Skin epidermis (tissue), 12 donors: ENCODE results near the gene SERPINA5.
"Not testable (repeated sequence)": the region's sequence is repeated elsewhere in the genome, so short reads cannot be mapped to it uniquely, and the experiment has no call there.

Source experiments
- H3K27ac ChIP-seq, 21 experiments: fragments of 200-600 bp; sonication (generic) in 11 of 21; one replicate each; pipeline ENCODE4 v1.5.0; 2020; ENCODE audit warnings: mild to moderate bottlenecking in 3 of 21, inconsistent platforms in 2 of 21, moderate library complexity in 2 of 21
- H3K4me3 ChIP-seq, 7 experiments: fragments of 200-600 bp; sonication (generic) in 2 of 7; one replicate each; pipeline ENCODE4 v1.5.0; 2020; ENCODE audit warnings: inconsistent platforms in 2 of 7, mild to moderate bottlenecking in 2 of 7, moderate library complexity in 1 of 7

The SERPINA5 gene

GRCh38 chr14:94617988-94618822 is 37.0 kb downstream of the SERPINA5 start:
- no peak overlapping the region for H3K4me3 ChIP-seq
- H3K27ac ChIP-seq: no peak overlapping the region

DNA sequence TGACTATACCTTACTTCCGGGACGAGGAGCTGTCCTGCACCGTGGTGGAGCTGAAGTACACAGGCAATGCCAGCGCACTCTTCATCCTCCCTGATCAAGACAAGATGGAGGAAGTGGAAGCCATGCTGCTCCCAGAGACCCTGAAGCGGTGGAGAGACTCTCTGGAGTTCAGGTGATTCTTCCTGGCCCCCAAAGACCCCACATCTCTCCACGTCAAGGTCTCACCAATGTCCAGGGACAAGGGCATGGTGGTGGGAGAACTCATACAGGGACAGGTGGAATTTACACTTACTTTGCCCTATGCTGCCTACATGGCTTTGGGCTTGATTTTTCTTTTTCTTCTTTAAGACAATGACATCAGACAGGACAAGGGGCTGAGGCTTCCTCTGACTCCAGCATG is 38.1 kb downstream of the SERPINA5 start:
- Histone ChIP-seq H3K4me3 (no peak overlapping the region), H3K27ac (no peak overlapping the region)

GRCh38 chr14:94620597-94620996 is 39.4 kb downstream of the SERPINA5 start:
- Histone ChIP-seq H3K27ac (no peak overlapping the region), H3K4me3 (no peak overlapping the region)

DNA sequence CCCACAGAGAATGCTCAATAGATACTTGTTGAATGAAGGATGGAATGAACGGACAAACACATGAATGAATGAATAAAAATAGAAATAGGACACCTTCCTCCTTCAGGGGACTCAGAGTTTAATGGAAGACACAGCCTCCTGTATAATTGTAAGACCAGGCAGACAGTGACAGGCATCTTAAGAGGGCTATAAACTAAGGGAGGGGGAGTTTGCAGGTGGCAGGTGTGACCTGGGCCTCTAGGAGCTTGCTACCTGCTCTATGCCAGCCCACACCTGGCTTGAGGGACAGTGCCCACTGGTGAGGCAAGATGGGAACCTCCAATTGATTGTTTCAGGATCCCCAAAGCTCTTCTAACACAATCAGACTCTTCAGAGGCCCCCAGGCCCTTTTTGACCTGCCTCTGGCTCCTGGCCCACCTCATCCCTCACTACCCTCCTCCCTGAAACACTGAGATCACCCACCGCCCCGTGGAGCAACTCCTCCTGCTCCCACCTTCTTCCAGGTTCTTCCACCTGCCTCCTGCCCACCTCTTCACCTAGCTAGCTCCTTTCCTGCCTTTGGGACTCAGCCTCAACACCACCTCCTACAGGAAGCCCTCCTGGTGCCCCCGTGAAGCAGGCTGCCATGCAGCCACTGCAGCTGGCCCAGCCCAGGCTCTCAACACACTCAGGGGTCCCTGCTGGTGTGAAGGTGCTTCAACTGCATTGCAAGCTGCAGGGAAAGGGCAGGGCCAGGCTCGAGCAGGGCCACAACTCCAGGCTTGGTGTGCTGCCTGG is 40.3 kb downstream of the SERPINA5 start:
- H3K27ac ChIP-seq: no peak overlapping the region
- no peak overlapping the region for H3K4me3 ChIP-seq

GRCh38 chr14:94622653-94623421 is 41.6 kb downstream of the SERPINA5 start:
- H3K27ac ChIP-seq: no peak overlapping the region
- H3K4me3 ChIP-seq: no peak overlapping the region

GRCh38 chr14:94623422-94623809 is 42.2 kb downstream of the SERPINA5 start:
- H3K27ac ChIP-seq: no peak overlapping the region

DNA sequence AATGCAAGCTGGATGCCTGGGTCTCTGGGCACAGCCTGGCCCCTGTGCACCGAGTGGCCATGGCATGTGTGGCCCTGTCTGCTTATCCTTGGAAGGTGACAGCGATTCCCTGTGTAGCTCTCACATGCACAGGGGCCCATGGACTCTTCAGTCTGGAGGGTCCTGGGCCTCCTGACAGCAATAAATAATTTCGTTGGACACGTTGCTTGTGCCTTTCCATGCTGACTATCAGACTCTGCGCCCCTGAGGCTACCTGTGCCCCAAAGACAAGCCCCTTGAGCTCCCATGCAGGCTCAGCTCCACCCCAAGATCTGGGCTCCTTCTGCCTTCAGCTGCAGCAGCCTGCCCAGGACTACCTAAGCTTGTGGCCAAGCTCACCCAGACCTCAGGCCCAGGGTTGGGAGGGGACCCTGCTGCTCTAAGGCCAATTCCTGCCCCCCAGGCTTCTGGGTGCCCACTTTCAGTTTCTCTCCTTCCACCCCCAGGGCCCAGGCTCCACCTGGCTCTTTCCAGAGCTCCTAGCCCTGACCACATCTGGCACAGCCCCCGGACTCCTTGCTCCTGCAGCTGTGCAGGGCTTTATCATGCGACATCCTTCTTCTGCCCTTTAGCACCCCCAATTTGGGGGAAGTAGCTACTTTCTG is 42.8 kb downstream of the SERPINA5 start:
- Histone ChIP-seq H3K27ac (no peak overlapping the region), H3K4me3 (no peak overlapping the region)

More at GRCh38 chr14:94623422-94623809, 42.2 kb downstream of the SERPINA5 start:
- H3K4me3 ChIP-seq: no peak overlapping the region

GRCh38 chr14:94624537-94625352 is 43.5 kb downstream of the SERPINA5 start:
- no peak overlapping the region for H3K27ac ChIP-seq
- H3K4me3 ChIP-seq: no peak overlapping the region

- no peak overlapping the region for H3K4me3 ChIP-seq
- H3K27ac ChIP-seq: no peak overlapping the region
These were observed 44.1 kb downstream of the SERPINA5 start for GRCh38 chr14:94625353-94625635.

- H3K27ac ChIP-seq: no peak overlapping the region
- no peak overlapping the region for H3K4me3 ChIP-seq
These were observed 47.4 kb downstream of the SERPINA5 start for GRCh38 chr14:94628578-94628977.

GRCh38 chr14:94630396-94630795 is 49.2 kb downstream of the SERPINA5 start:
- H3K27ac ChIP-seq: no peak overlapping the region
- no peak overlapping the region for H3K4me3 ChIP-seq

GRCh38 chr14:94631050-94631449 is 49.8 kb downstream of the SERPINA5 start:
- Histone ChIP-seq H3K4me3 (no peak overlapping the region), H3K27ac (no peak overlapping the region)

DNA sequence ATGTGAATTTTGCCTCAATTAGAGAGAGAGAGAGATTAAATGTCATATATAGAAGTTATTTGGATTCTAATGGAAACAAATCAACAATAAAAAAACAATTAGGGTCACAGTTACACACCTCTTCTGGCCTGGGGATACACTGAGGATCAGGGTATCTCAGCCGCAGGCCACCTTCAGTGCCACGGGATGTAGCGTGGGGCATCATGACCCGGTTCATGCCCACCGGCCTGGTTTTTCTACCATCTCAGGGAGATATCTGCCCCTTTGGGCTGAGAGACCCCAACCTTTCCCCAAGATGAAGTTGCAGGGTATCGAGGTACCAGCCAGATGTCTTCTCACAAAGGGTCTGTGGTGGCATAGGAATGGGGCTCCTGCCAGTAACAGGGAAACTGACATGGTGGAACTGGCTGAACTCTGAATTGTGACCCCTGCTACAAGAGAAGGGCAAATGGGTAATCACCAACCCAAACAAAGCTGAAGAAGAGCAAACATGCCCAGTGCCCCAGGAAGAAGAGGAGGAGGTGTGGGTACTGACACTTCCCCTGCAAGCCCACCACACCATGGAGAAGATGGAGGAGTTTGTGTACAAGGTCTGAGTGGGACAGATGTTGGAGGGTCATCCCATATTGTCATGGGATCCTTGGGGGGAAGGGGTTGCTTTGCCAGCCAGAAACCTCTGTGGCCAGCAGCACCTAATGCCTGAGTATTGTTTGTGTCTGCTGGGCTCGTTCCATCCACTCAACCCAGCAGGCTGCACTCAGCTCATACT is 50.5 kb downstream of the SERPINA5 start:
- no peak overlapping the region for H3K27ac ChIP-seq
- H3K4me3 ChIP-seq: no peak overlapping the region

DNA sequence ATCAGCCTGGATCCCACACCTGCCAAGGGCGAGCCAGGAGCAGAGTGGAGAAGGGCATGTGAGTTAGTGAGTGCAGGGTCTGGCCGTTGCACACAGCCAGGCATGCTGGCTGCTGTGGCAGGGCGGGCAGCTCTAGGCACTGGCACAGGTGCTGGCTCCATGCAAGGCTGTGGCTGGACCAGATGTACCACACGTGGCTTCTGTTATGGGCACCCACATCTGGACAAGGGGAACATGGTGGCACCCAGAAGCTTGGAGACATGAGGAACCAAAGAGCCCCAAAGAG is 51.0 kb downstream of the SERPINA5 start:
- no peak overlapping the region for H3K4me3 ChIP-seq
- no peak overlapping the region for H3K27ac ChIP-seq

- H3K4me3 ChIP-seq: no peak overlapping the region
- H3K27ac ChIP-seq: no peak overlapping the region
These were observed 51.9 kb downstream of the SERPINA5 start for GRCh38 chr14:94633121-94633520.

GRCh38 chr14:94635154-94635553 is 53.9 kb downstream of the SERPINA5 start:
- H3K4me3 ChIP-seq: no peak overlapping the region
- no peak overlapping the region for H3K27ac ChIP-seq

- H3K4me3 ChIP-seq: no peak overlapping the region
- no peak overlapping the region for H3K27ac ChIP-seq
These were observed 55.7 kb downstream of the SERPINA5 start for GRCh38 chr14:94636744-94637412.

DNA sequence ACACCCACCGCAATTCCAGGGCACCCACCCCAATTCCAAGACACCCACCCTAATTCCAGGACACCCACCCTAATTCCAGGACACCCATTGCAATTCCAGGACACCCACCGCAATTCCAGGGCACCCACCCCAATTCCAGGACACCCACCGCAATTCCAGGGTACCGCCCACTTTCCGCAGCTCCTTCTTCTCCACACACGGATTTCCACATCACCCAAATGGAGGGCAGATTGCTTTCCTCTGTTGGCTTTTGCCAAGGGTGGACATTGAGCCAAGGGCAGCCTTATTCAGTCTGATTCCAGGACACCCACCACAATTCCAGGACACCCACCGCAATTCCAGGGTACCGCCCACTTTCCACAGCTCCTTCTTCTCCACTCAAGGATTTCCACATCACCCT is 56.6 kb downstream of the SERPINA5 start:
- H3K27ac ChIP-seq, H3K4me3 ChIP-seq: not testable (repeated sequence)
